NCI-H2196 treated with DMSO at 0.1 percent for 48 hours (cell line): ENCODE data around the gene OR2T35.
"Not testable (repeated sequence)": the region's sequence is repeated elsewhere in the genome, so short reads cannot be mapped to it uniquely, and the experiment has no call there.

Experiments
- DNase-seq: peaks from one replicate; lab custom pipeline; 2025; ENCODE audit not compliant: unreplicated experiment; lab: John Stamatoyannopoulos, UW

OR2T35 gene

DNA sequence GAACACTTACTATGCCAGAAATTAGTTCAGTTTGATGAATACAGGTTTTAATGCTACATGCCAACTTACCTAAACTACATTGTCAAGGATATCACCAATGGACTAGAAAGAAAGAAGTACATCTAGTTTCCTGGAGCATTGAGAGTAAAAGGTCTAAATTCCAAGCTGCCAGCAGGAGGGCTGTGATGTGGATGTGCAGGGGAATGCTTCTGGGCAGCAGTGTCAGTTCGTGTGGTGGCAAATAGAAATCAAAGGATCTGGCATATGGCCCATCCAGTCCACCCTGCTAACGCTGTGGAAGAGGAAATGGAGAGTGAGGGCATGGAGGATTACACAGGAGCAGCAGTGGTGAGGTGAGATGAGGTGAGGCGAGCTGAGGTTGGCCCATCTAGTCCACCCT lies at the start of gene OR2T35:
Gene OR2T35 (minus strand): TSS at position 101 of the 400 bp plus-strand sequence. CDS start 6,020 bp downstream, outside the sequence.
- not testable (repeated sequence) for DNase-seq

GRCh38 chr1:248691567-248692155 lies 46.6 kb upstream of the OR2T35 start:
- no peak for DNase-seq

DNA sequence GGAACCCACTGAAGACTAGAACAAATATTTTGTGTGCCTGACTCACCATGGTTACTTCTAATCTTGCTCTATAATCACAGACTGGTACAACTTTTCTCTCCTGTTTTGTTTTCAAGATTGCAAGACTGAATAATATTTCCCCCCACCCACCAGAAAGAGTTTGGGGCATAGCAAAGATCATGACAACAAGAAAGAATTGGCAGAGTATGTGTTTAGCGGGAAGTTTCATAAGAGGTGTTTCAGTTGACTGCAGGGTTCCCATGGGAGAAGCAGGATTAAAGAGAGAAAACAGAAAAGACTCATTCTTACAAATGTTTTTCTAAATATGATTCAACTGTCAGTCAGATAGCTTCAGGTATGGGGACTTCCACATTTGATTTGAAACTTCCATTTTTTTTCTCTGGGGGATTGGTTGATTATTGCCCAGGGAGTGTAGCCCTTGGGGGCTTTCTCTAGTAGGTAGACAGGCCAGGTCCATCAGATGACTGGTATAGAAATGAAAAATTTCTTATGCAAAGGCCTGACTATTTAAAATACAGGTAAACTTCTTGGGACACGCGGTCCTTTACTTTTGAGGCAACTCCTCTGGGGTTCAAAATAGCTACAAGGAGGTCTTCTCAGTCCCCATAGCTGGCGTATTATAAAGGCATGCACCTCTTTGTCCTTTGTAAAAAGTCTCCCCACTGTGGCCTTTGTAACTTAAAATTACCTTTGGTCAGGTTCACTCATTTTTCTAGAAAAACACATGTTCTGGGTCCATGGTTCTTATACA lies 43.6 kb upstream of the OR2T35 start:
- no peak for DNase-seq

- no peak for DNase-seq
Observed at GRCh38 chr1:248686815-248687214, 41.7 kb upstream of the OR2T35 start.

DNA sequence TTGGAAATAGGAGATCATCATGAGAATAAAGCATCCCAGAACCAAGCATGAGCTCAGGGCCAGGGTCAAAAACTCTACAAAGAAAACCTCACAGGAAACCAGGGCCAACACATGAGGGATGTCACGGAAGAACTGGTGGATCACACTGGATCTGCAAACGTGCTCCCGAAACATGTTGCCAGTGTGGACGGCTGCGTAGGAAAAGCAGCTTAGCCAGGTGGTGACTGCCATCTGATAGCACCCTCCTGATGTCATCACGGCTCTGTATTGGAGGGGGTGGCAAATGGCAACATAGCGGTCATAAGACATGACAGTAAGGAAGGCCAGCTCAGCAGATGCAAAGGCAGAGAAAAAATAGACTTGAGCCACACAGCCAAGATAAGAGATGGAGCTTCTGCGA lies 36.6 kb upstream of the OR2T35 start:
- DNase-seq = no peak

DNA sequence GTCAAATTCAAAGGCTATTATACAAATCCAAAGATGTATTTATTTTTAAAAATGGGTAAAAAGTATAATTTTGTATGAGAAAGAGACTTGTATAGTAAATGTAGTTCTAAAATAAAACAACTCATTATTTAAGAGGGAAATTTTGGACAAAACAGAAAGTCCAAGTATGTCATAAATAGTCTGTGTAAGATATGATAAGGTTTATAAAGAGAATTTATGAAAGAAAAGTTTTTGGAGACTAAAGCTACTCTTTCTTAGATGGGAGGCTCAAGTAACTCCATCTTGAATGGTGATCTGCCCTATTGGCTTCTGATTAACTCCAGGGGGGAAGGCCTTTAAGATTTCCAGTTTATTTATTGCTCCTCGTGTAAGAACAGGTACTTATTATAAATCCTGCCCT lies 24.9 kb upstream of the OR2T35 start:
- DNase-seq = no peak

DNA sequence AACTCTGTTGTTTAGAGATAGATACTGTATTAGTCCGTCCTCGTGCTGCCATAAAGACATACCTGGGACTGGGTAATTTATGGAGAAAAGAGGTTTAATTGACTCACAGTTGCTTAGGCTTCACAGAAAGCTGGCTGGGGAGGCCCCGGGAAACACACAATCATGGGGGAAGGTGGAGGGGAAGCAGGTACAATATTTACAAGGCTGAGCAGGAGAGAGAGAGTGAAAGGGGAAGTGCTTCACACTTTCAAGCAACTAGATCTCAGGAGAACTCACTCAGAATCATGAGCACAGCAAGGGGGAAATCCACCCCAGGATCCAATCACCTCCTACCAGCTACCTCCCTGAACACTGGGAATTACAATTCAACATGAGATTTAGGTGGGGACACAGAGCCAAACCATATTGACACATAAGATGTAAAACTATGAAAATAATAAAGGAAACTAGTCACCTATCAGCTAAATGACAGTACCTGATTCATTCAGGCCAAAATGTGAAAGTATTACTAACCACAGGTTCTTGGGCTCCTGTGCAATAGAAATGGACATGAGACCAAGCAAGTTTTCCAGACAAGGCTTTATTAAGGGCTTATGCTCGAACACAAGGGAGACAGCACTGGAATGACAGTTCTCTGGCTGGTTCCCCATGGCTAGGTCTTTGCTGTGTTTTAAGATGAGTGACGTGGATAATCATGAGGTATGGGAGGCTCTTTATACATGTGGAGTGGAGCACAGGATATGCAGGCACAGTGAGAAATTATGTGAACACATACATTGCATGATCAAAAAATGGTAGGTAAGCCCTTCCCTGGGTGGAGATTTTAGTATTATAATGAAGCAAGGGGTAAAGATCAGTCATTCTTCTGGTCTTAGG lies 18.6 kb upstream of the OR2T35 start:
- not testable (repeated sequence) for DNase-seq

GRCh38 chr1:248656797-248657196 lies 11.7 kb upstream of the OR2T35 start:
- DNase-seq = not testable (repeated sequence)

DNA sequence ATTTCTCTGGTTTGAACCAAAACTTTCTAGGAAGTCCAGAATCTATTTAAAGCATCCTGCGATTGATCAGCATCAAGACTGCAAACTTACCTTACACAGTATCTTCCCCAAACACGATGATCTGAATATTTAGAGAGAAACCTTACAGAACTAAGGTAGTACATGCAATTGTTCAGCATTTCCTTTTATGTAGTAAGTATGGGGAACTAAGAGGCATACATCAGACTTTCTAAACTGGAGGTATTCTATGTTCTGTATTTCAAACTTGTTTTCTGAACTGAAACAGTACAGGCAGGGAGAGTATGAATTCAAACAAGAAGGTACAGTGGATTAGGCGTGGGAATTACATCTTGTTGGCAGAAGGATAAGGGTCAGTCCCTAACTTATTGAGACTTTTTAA lies 10.3 kb upstream of the OR2T35 start, which contains the start of gene OR2T27:
Gene OR2T27 (minus strand): TSS at position 175 of the 400 bp plus-strand sequence. CDS start 4,644 bp downstream, outside the sequence.
- not testable (repeated sequence) for DNase-seq

DNA sequence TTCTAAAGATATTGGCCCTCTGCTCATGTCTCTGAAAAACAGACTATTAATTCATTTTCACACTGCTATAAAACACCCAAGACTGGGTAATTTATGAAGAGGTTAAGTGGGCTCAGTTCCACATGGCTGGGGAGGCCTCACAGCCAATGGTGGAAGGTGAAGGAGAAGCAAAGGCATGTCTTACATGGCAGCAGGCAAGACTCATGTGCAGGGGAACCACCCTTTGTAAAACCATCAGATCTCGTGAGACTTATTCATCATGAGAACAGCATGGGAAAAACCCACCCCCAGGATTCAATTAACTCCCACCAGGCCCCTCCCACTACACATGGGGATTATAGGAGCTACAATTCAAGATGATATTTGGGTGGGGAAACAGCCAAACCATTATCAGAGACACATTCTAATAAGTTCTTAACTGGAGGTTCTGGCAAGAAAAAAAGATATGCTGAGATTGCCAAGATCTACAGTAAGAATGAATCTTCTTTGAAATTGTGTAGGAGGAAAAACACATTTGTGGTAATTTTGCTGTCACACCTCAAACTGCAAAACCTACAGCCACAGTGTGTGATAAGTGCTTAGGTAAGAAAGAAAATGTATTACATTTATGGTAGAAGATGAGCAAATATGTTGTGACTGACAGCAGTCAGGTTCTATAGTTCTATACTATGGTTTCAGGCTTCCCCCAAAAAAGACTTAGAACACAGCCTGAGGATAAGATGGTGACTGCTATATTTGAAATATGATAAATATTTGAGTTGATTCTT lies 3.9 kb upstream of the OR2T35 start:
- not testable (repeated sequence) for DNase-seq

GRCh38 chr1:248642971-248643651 lies 2.0 kb downstream of the OR2T35 start:
- not testable (repeated sequence) for DNase-seq

DNA sequence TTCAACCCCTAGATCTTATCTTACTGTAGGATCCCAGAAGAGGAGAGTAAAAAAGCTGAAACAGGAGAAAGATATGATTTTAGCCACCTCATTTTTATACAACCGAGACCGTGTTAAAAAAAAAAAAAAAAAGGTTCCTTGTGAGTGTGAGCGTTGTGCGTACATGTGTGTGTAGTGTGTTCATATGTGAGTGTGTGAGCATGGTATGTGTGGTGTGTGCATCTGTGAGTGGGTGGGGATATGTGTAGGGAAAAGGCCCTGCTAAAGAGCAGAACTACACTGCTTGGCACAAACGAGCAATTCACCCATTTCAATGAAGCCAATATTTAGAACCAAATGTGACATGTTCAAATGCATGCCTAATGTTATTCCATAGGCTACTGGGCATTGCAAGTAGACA lies 3.5 kb downstream of the OR2T35 start:
- not testable (repeated sequence) for DNase-seq

GRCh38 chr1:248640906-248641305 lies 4.2 kb downstream of the OR2T35 start:
- not testable (repeated sequence) for DNase-seq

- DNase-seq = not testable (repeated sequence)
Observed at GRCh38 chr1:248639652-248640051, 5.4 kb downstream of the OR2T35 start.

GRCh38 chr1:248636612-248637011 lies 8.5 kb downstream of the OR2T35 start:
- not testable (repeated sequence) for DNase-seq

DNA sequence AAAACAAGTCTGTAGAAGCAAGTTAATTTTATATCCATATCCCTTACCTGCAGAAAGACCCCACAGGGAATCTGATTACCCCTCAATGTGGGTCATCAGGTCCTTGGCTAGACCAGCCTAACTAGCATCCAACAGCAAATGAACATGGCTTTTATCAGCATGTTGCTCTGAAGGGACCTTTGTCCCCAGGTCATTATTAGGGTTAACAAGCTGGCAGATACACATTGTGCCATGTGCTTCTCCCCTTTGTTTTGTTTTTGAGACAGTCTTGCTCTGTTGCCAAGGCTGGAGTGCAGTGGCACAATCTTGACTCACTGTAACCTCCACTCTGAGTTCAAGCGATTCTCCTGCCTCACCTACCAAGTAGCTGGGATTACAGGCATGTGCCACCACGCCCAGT lies 10.1 kb downstream of the OR2T35 start, which contains the start of gene OR2T11:
Gene OR2T11 (minus strand): TSS at position 101 of the 400 bp plus-strand sequence. CDS start 7,963 bp downstream, outside the sequence.
- not testable (repeated sequence) for DNase-seq

GRCh38 chr1:248631354-248632008 lies 13.6 kb downstream of the OR2T35 start:
- DNase-seq = no peak

DNA sequence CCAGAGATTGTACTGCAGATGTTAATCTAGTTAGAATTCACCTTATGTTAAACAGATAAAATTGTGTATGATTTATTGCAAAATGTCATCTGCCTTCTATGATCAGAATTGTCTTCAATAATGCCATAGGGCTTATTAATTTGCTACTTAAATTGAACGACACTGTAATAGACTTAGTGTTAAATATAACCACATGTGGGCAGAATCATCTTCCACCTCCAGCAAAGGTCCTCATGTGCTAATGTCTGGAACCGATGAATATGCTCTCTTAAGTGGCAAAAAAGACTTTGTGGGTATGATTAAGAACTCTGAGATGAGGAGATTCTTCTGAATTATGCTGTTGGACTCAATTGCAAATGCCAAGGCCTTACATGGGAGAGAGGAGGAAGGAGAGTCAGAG lies 14.5 kb downstream of the OR2T35 start:
- no peak for DNase-seq
